NCI-H1092 treated with DMSO at 0.1 percent for 48 hours (cell line): Measurements from ENCODE around the gene MUC4.
A peak's percentile ranks its signal among the peaks of the same experiment; 100 is the strongest.

ENCODE experiments used
- DNase-seq: peaks from one replicate; lab custom pipeline; 2025; lab: John Stamatoyannopoulos, UW

The MUC4 gene, protein sequence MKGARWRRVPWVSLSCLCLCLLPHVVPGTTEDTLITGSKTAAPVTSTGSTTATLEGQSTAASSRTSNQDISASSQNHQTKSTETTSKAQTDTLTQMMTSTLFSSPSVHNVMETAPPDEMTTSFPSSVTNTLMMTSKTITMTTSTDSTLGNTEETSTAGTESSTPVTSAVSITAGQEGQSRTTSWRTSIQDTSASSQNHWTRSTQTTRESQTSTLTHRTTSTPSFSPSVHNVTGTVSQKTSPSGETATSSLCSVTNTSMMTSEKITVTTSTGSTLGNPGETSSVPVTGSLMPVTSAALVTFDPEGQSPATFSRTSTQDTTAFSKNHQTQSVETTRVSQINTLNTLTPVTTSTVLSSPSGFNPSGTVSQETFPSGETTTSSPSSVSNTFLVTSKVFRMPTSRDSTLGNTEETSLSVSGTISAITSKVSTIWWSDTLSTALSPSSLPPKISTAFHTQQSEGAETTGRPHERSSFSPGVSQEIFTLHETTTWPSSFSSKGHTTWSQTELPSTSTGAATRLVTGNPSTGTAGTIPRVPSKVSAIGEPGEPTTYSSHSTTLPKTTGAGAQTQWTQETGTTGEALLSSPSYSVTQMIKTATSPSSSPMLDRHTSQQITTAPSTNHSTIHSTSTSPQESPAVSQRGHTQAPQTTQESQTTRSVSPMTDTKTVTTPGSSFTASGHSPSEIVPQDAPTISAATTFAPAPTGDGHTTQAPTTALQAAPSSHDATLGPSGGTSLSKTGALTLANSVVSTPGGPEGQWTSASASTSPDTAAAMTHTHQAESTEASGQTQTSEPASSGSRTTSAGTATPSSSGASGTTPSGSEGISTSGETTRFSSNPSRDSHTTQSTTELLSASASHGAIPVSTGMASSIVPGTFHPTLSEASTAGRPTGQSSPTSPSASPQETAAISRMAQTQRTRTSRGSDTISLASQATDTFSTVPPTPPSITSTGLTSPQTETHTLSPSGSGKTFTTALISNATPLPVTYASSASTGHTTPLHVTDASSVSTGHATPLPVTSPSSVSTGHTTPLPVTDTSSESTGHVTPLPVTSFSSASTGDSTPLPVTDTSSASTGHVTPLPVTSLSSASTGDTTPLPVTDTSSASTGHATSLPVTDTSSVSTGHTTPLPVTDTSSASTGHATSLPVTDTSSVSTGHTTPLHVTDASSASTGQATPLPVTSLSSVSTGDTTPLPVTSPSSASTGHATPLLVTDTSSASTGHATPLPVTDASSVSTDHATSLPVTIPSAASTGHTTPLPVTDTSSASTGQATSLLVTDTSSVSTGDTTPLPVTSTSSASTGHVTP (N-terminal part only)

DNA sequence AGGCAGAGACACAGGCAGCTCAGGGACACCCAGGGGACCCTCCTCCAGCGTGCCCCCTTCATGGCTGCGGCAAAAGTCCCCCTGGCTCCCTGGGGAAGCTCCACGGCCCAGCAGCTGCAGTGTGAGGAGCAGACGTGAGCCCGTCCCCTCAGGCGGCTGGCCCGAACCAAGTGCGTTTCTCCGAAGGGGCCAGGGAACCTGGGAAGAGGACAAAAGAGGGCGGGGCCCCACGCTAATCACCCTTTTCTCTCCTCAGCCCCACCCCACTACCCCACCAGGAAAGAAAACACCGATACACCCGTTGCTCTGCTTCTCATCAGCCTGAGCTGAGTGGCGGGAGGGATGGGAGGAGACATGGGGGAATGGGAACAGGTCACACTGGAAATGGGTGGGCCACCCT, at the start of gene MUC4:
Gene MUC4 (minus strand): TSS at position 174 of the 400 bp plus-strand sequence. CDS start 112 bp downstream, at position 62.
- no peak for DNase-seq

DNA sequence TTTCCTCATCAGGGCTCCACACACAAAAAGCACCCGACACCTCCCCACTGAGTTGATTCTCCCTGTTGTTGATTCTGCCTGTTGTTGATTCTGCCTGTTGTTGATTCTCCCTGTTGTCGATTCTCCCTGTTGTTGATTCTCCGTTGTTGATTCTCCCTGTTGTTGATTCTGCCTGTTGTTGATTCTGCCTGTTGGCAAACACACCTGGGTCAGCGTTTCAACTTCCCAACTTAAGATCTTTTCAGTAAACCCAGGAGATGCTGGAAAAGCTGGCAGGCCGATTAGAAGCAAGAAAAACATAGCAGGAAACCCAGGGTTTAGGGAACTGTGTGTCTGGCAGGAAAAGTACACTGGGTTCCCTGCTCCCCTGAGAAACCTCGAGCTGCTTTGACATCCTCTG, 48.7 kb upstream of the MUC4 start:
- no peak for DNase-seq

DNA sequence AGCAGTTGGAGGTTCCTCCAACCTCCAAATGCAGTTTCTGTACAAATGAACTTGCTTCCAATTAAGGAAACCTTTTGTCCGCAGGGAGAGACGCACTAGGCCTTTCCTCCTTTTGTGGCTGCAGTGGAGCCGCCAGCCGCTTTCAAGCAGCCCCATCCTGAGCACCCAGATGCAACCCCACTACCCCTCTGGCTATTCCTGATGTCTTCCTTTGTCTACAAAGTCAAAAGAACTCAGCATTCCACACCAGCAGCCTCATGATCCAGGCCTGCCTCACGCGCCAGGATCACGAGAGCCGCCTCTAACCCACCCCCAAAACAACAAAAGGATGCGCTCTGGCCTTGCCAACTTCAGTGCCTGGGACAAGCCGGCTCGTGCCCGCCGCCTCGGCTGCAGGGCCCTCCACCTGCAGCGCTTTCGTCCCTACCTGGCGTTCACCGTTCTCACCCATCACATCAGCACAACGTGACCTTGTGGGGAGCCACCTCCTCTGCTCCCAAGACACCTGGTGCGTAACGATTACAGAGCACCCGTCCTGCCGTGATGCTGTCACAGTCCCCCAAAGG, 48.2 kb upstream of the MUC4 start:
- no peak for DNase-seq

DNA sequence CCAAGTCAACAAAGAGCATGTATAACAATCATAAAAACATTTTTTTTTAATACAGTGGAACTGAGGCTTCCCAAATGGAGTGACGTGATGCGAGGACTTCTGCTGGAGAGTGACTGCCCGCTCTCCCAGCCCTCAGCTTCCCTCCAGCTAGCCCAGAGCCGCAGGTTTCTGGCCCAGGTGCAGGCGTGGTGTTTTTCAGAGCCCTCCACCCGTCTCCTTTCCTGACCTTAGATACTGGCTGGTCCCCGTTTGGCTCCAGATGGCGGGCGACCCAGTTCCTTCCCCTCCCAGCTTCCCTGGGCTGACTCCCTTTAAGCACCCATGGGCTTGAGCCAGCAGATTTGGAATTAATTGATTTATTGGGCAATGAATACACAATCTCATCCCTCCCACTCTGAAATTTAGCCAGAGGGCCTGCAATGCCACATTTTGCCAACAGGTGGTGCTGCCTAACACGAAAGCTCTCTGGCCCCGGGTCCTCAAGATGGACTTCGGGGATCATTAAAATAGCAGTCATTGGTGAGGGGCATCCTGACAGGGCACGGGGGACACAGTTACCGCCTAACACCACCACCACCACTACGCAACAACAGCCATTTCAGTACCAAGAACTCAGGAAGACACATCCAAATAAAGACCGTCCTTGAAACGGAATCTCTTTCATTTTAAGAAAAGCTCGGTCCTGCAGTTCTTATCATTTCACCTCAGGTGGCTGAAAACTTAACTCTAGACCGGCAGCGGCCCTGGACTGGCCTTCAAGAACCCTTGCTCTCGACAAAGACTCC, 47.5 kb upstream of the MUC4 start:
- DNase-seq: peak; percentile 59

DNA sequence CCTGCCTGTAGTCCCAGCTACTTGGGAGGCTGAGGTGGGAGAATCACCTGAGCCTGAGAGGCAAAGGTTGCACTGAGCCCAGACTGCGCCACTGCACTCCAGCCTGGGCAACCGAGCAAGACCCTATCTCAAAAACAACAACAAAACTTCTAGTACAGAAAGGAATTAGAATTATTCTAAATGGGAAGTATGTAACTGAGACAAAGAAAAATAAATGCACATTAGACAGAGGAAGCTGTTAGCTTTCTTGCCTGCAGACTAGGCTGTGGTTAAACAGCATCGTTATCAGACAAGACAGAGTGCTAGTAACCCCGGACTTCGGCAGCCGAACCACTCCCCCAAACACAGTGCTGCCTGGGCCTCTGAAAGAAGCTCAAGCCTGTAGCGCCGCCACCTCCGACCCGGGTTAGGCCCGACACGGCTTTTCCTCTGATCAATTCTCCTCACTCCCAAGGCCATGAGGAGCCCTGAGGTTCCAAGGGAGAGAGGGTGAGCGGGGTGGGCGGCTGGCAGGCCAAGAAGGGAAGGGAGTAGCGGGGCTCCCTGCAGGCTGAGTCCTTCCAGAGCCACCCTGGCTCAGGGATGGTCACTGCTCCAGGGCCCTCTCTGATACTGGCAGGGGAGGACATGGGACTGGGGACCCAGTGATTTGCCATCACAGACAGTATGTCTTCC, 44.8 kb upstream of the MUC4 start:
- DNase-seq: no peak

DNA sequence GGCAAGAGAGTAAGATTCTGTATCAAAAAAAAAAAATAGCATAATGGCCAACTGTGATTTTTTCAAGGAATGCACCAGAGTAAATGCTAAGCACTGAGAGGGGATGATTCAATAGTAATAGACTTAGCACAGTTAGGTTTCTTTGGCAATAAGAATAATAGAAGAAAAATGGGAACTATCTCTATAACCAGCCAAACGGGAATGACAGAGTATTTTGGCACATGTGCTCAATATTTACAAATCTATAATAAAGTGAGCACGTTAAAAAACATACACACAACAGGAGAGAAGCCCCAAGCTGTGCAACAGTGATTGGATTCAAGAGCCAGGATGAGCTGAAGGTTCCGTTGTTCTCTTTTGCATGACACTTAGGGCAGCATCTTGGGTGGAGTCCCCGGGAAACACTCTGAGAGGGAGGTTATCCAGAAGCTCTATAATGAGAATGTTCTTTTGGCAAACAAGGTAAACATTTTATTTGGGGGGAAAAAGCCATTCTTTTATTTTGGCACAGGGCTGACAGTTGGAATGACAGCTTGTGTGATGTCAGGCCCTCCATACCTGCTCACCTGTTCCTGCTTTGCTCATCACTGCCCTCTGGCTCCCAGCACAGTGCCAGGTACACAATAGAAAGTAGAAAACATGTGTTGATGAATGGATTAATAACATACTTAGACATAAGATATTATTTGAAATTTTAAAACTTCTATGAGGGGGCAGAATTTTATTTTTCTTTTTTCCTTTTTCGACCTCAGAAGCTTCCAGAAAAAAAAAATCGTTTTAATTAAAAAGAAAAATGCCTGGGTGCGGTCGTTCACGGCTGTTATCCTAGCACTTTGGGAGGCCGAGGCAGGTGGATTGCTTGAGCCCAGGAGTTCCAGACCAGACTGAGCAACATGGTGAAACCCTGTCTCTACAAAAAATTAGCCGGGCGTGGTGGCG, 44.0 kb upstream of the MUC4 start:
- no peak for DNase-seq

DNA sequence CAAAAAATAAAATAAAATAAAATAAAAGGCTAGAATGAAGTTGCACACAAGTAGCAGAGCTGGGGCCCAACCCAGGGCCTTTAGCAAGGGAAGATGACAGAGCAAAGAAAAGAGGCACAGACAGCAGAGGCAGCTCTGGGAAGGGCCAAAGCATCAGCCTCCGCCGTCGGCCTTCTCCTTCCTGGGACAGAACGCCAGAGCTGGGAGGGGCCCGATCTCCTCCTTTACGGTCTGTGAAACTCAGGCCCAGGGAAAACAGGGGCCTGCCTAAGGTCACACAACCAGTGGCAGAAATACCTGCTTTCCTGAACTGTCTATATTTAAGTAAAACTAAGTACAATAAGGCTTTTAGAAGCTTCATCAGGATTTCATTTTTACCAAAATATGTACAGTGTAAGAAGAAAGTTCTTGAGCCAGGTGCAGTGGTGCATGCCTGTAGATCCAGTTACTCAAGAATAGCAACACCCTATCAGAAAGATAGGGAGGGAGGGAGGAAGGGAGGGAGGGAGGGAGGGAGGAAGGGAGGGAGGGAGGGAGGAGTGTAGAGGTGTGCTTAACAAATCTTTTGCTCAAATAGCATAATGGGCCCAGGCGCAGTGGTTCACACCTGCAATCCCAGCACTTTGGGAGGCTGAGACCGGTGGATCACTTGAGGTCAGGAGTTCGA, 43.0 kb upstream of the MUC4 start:
- no peak for DNase-seq

DNA sequence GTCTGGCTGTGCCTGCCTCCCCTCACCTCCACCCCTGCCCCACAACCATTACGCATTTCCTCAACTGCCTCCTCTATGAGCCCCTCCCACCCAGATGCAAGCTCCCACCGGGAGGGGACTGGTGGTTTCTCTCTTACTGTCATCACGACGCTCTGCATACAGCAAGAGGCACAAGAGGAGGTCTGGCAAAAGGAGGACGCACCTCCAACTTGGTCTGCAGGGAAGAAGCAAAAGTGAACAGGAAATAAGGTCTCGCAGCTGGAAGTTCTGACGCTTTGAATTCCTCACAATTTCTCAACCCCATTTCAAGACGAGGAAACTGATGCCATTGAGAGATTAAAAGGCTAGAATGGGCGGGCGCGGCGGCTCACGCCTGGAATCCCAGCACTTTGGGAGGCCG, 42.3 kb upstream of the MUC4 start:
- DNase-seq: no peak

DNA sequence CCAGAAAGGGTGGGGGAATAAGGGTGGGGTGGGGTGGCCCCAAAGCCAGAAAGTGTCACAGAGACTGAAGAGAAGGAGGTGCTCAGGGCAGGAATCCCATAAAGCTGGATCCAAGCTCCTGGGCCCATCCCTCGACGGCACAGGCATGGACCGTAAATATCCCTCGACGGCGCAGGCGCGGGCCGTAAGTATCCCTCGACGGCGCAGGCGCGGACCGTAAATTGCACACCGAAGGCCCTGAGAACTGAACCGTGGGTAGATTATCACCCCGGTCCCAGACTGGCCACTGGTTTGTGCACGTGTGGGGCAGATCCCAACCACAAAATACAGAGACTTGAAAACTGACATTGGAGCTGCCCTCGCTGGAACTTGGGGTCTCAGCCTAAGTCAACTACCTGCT, 41.3 kb upstream of the MUC4 start:
- no peak for DNase-seq

DNA sequence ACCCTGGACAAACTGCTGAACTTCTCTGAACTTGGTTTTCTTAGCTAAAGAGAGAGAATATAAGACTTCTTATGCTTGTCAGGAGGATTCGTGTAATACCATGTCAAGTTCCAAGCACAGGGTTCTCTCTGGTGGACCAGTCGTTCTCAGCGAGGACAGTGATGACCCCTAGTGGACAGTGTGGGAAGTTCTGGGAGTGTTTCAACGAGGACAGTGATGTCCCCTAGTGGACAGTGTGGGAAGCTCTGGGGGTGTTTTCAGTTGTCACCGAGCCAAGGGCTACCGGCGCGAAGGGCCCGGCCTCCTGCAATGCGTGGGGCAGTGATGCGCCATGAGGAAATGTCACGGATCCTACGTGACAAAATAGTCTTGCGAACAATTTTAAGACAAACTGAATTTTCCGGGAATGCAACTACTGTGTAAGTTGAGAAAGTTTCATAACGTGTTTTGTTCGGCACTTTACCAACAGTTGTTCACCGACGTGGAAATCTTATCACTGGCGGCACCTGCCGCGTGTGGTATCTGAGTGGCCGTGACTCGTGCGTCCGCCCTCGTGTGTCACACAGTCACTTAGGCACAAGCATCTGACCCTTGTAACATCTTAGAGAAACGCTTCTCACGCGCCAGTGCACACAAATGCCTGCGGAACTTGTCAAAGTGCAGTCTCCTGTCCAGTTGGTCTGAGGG, 39.3 kb upstream of the MUC4 start:
- peak; percentile 88 for DNase-seq

DNA sequence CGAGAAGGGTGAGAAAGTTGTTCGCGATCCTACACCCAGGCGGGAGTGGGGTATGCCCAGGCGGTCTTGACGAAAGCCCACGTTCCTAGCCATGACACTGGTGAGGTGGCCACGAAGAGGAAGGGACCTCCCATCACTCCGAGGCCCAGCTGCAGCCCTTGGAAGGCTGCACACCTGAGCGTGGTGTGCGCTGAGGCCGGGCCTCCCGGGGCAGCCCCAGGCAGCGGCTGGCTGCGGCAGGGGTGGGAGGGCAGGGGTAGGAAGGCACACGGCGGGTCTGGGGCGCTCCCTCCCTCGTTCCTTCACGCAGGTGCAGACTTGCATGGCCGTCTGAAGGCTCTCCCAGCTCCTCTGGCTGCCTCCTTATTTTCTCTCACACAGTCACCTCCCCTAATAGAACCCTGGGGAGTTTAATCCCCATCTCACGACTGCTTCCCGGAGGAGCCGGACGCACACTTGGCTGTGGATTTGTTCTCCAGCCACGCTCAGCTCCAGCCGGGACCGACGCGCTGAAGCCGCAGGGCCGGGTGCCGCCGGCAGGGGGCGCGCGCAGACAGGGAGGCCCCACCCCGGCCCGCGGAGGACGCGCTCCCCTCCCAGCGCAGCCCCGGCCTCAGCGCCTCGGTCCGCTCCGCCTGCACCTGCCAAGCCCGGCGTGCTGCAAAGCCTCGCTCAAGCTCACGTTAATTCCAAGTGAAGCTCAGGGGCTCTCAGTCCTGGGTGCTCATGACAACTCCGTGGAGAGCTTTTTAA, 37.8 kb upstream of the MUC4 start:
- DNase-seq: no peak

DNA sequence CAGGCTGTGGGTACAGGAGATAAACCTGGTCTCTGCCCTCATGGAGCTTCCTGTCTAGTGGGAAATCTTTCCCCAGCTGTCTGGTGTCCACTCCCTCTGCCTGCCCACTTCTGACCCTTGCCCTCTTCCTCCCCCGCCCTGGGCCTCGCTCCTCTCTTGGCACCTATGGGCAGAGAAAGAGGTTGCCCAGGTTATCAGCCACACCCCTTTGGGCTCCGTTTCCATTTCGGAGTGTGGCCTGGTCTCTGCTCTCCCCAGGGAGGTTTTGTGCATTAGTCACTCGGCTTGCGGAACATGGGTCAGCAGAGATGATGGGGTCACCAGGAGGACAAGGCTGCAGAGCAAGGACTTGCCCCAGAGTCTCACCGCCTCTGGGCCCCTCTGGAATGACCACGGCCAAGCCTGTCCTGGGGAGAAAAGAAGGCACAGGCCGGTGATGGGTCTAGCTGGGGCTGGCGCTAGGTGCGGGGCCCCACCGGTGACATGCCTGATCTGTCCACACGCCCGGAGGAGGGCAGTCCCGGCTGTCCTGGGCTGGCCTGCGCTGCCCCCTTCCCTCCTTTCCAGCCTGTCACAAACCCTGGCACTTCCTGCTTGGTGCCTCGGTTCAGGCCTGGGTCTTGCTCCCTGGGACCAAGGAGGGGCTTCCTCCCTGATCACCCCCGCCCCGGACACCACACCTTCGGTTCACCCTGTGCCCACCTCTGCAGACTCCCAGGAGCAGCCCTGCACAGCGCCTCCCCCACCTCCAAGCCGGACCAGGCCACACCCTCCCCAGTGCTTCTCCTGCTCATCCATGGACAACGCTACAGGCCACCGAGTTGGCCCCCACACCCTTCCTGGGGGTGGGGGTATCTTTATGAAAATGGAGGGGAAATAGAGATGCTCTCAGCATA, 35.6 kb upstream of the MUC4 start:
- DNase-seq: no peak

DNA sequence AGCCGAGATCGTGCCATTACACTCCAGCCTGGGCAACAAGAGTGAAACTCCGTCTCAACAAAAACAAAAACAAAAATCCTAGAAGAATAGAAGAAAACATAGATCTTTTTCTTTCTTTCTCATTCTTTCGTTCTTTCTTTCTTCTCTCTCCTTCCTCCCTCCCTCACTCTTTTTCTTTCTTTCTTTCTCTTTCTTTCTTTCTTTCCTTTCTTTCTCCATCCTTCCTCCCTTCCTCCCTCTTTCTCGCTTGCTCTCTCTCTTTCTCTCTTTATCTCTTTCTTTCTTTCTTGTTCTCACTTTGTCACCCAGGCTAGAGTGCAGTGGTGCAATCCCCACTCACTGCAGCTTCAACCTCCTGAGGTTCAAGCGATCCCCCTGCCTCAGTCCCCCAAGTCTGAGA, 33.8 kb upstream of the MUC4 start:
- DNase-seq: no peak

DNA sequence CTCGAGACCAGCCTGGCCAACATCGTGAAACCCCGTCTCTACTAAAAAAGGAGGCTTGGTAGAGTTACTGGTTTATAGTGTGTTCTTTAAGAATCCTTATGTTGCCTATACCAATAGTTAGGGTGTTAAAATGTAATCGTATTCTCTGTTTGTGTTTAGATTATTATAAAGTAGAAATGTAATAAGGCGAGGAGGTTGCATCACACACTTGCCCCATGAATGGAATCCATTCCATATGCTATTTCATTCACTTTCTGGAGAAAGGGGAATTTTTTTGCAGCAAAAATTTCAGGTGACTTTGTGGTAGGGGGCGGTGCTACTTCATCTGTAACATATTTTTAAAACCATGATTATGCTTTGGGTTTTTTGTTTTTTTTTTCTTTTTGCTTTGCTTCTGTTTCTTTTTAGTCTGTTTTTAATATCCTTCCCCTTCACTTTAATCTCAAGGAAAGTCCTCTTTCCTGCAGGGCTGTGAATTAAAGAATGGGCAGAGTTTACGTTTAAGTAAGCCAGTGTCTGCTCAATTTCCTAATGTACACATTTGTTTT, 33.0 kb upstream of the MUC4 start:
- no peak for DNase-seq

DNA sequence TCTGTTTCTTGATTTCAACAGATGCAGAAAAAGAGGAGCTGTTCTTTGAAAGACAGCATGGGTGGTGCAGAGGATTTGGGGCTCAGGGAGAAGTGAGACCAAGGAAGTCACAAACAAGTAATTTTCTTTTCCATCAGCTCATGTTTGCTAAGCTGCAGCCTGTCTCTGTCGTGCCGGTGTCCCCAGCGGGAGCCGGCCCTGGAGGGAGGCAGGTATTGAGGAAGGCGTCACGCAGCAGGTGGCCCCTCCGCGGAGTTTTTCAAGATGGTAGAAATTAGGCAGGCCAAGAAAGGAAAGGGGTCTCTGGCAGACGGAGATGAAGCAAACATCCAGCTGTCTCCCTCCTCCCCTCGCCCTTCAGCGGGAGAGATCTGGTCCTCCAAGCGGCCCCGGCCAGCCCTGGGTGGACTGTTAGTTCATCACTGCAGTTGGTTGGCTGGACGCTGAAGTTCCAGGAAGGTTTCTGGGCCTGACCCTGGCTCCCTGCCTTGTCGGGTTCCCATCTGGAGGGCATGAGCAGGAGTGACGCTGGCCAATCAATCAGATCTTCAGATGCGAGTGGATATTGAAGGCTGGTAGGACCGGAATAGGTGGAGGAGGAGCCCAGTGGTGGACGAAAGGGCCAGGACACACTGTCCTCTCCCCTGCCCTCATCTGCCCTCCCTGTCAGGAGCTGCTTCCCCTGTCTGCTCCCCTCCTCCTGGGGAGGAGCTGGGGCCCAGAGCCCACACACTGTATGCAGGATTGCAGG, 27.7 kb upstream of the MUC4 start:
- no peak for DNase-seq
